GM18519 (cell line): ENCODE measurements around the gene RNF217.

Source experiments
- ATAC-seq: cut with Tn5 transposase; IDR thresholded peaks from one replicate; pipeline ENCODE4 v1.9.1; 2021; ENCODE audit warnings: mild to moderate bottlenecking, moderate library complexity; ENCODE audit not compliant: unreplicated experiment, low FRiP score

Gene RNF217

DNA sequence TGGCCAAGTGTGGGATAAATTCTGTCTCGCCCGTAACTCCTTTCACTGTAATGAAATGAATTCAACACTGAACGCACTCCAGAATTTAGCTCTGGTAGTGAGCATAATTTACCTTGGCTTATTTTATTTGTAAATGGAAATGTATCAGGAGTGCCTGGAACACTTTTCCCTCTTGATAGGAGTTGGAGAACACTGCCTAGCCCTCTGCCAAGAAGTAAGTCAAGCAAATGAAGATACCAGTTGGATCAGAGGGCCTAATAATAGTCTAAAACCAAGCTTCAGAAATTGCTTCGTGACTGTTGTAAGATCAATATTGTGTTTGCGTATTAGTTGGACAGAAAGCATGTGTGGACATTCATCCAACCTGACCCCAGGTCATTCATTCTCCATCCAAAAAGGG lies 126.7 kb downstream of the RNF217 start:
- no peak for ATAC-seq

DNA sequence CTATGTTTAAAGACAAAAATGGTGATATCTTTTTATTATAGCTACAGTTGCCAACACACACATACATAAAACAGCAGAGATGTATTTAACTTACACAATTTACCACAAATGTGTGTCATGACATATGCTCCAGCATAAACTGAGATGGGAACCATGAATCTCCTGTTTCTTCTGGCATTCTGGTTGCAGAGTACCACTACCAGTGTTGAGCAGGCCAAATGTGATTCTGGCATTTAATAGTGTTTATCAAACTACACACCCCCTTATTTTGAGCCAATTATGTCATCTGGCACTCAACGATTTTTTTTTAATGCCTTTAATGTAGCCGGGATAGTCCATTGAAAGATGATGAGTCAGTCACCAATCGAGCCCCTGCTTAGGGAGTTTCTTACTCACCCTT lies 132.3 kb downstream of the RNF217 start:
- no peak for ATAC-seq

DNA sequence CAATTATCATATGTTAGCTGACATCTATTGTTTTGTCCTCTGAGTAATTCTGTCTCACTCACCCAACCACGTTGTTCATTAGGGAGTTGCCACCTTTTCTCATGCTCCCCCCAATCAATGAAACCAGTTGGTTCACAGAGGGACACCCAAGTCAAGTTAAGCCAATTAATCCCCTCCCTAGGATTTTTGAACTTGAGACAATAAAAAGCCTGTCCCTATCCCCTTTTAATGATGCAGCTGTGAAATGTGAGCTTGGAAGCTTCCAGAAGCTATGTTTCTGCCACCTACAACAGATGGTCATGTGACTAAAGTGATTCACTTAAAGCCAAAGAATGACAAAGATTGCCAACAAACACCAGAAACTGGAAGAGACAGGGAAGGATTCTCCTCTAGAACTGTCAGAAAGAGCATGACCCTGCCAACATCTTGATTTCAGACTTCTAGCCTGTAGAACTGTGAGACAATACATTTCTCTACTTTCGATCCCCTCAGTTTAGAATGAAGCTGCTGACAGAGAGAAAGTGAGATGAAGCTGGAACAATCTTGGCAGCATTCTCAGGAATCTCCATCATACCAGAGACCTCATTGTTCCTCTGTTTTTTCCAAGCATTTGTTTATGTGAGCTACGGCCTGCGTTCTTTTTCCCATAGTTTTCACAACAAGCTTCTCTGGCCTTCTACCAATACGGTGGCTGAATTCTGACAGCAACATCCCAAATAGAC lies 133.5 kb downstream of the RNF217 start:
- ATAC-seq = no peak

DNA sequence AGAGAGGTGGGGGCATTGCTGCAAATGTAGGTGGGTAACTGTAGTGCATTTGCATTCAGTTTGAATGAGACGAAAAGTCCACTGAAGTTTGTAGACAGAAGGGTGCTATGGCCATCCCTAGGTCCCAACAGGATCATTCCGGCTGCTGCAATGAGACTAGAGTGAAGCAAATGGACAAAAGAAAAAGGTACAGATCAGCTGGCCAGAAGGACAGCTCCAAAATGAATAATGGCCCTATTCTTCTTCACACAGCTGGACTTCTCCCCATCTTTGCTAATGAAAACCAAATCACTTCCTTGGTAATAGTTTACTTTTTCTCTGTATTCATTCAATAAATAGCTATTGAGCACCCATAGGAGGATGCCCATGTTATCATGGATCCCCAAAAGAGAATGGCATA lies 134.9 kb downstream of the RNF217 start:
- ATAC-seq = no peak

DNA sequence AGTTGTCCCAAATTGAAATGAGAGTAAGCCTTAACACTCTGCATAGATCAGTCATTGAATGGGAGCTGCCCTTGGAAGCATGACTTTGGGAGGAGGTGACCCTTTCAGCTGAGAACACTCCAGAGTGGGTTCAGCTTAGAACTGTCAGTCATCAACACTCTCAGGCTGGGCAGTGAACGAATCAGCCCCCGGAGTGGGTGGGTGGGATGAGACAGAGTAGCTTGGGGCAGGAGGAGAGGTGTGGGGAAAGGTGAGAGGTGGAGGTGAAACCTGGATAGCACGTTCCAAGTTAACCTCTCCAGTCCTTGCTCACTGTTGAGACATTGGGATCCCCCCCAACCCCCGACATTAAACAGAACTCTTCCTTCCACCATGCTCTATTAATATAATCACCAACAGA lies 136.0 kb downstream of the RNF217 start:
- ATAC-seq = no peak

DNA sequence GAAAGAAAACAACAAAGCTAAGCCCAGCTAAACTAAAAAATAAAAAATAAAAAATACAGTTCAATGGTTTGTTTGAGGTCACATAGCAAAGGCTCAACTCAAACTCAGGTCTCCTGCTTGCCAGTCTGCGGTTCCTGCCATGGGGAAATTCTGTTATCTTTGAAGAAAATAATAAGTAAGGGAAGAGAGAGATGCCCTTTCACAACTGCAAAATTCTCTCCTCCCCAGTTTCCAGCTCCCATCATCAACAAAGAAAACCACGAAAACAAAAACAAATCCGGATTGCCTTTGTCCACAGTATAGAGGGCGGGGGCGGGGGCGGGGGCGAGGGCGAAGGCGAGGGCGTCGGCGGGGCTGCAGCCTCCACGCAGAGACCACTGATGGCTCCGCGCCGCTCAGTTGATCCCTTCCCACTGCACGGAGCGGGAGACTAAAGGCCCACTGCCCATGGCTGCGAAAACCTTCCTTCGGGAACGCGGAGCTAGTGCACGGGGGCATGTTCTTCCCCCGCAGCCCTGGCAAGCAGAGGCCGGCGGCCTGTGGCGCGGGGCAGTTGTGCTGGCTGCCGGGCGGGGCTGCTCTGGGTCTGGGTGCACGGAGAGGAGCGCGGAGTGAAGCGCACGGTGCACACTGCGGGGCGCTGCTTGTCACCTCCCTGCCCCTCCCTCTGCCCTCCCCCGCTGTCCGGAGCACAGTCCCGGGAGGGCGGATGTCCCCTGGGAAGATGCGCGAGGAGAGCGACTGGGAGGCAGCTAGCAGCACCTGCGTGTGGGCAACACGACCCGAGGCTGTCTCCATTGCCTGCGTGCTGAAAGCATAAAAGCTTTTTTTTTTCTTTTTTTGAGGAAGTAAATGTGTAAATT lies 137.2 kb downstream of the RNF217 start:
- peak; percentile 51 for ATAC-seq

DNA sequence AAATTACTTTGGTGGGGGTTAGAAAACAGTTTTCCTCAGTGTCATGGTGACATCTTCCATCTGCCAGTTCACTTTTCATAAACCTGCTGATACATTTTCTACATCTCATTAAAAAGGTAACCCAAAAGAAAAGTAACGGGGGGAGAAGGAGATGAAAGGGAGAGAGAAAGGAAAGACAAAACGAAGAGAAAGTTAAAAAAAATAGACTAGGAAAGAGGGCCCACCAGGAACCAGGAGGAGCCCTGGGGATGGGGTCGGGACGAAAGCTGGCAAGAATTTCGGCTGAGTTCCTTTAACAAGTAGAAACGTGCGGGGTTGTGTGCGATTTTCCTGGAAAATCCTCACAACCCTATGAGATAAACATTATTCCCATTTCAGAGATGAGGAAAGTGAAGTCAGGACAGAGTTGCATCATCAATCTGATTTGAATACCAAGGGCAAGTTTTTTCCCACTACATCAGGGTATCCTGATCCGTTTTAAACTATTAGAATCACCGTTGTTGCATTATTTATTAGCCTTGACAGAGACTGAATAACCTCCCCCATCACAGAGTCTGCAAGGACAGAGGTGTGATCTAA lies 137.9 kb downstream of the RNF217 start:
- no peak for ATAC-seq

DNA sequence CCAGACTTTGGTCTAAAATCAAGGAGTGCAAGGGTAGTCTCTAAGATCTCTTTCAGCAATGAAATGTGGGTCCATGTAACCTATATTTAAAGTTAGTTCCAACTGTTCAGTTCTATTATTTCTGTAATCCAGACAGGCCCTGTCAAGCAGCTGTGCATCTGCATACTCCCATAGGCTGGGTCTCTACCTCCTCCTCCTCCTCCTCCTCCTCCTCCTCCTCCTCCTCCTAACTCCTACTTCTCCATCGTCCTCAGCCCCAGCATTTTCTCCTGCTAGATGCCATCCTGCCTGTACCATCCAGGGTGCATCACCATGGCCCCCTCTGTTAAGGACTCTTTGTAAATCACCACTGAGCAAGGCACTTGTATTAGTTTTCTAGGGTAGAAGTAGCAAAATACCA lies 138.9 kb downstream of the RNF217 start:
- ATAC-seq = no peak

DNA sequence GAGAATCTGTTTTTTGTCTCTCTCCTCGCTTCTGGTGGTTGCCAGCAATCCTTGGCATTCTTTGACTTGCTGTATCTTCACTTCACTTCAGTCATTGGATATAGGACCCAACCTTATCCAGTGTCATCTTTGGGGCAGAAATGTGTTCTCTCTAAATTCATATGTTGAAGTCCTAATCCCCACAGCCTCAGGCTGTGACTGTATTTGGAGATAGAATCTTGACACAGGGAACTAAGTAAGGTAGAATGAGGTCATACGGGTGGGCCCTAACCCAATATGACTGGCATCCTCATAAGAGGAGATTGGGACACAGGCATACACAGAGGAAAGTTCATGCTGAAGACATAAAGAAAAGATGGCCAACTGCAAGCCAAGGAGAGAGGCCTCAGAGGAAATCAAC lies 139.4 kb downstream of the RNF217 start:
- ATAC-seq = no peak

DNA sequence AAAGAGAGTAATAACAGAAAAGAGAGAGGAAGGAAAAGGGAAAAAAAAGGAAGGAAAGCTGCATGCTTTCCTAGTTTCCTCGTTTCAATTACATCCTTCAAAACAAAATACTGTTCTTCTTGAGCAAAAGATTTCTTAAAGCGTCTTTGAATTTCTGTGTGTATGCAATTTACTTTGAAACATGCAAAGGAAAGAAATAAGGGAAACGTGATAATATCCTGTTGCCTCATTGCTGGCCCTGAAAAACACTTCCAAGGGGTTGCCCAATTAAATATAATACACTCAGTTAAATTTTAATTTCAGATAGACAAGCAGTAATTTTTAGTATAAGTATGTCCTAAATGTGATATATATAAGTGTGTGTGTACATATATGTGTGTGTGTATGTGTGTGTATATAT lies 140.2 kb downstream of the RNF217 start:
- no peak for ATAC-seq

DNA sequence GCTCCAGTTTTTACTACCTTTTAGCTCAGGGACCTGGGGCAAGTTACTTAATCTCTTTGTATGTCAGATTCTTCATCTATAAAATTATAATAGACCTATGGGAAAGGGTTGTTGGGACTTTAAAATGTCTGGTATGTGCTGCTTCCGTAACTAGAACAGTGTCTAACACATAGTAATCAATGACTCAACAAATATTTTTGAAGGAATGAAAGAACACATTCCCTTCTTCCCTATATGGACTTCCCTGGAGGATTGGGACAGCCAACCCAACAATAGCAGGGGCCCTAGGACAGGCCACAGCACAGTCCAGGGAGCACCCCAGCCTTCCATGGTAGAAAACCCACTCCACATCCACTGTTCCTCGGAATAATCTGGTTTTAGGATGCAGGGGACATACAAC lies 140.7 kb downstream of the RNF217 start:
- no peak for ATAC-seq

DNA sequence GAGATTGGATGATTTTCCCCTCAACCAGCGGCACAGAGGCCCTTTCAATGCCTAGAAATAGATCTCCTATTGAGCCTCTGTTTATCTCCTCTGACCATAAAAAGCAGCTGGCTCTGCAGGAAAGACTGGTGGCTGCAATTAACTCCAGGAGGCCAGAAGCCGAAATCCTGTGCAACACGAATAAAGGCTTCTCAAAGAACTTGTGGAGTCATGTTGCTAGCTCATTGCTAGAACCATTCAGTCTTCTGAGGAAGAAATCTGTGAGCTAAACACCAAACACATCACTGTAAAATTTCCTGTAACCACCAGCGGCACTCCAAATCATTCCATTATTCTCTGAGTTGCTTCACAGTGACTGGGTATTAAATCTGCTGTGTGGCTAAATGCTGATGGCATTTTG lies 142.2 kb downstream of the RNF217 start:
- ATAC-seq = no peak

DNA sequence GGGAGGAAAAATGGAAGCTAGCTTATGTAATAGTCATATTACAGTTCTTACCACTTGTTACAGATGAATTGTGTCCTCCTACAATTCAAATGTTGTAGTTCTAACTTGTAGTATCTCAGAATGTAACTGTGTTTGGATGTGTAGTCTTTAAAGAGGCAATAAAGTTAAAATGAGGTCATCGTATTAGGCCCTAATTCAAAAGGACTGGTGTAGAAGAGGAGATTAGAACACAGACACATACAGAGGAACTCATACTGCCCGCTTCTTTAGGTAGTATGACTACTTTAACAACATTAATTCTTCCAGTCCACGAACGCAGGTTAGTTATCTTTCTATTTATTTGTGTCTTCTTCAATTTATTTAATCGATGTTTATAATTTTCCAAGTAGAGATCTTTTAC lies 144.8 kb downstream of the RNF217 start:
- no peak for ATAC-seq

DNA sequence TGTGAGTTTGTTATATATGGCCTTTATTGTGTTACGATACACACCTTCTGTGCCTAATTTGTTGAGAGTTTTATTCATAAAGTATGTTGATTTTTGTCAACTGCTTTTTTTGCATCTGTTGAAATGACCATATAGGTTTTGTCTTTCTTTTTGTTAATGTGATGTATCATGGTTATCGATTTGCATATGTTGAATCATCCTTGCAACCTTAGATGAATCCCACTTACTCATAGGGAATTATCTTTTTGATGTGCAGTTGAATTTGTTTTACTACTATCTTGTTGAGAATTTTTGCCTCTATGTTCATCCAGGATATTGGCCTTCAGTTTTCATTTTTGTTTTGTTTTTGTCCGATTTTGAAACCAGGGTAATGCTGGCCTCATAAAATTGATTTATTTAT lies 145.7 kb downstream of the RNF217 start:
- no peak for ATAC-seq

DNA sequence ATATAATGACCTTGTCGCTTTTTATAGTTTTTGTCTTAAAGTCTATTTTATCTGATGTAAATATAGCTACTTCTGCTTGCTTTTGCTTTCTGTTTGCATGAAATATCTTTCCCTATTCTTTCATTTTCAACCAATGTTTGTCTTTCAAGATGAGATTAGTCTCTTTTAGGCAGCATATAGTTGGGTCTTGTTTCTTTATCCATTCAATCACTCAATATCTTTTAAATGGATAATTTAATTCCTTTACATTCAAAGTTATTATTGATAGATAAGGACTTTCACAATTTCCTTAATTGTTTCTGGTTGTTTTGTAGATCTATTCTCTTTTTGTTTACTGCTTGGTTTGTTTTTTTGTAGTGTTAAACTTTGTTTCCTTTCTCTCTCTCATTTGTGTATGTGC lies 147.8 kb downstream of the RNF217 start:
- ATAC-seq = no peak

DNA sequence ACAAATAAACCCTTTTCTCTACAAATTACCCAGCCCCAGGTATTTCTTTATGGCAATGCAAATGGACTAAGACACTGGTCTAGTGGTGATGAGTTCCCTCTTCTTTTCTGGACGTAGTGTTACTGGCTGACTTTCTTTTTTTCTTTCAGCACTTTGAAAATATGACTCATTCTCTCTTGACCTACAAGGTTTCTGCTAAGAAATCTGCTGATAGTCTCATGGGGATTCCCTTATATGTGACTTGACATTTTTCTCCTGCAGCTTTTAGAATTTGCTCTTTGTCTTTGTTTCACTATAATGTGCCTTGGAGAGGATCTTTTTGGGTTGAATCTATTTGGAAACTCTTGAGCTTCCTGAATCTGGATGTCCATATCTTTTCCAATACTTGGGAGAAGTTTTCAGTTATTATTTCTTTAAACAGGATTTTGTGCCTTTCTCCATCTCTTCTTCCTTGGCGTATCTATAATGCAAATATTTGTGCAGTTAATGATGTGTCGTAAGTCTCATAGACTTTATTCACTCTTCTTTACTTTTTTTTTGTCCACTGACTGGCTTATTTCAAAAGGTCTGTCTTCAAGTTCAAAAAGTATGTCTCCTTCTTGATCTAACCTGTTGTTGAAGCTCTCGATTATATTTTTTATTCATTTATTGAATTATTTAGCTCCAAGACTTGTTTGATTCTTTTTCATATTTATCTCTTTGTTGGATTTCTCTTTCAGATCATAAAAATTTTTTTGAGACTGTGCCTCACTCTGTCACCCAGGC lies 149.2 kb downstream of the RNF217 start:
- no peak for ATAC-seq

DNA sequence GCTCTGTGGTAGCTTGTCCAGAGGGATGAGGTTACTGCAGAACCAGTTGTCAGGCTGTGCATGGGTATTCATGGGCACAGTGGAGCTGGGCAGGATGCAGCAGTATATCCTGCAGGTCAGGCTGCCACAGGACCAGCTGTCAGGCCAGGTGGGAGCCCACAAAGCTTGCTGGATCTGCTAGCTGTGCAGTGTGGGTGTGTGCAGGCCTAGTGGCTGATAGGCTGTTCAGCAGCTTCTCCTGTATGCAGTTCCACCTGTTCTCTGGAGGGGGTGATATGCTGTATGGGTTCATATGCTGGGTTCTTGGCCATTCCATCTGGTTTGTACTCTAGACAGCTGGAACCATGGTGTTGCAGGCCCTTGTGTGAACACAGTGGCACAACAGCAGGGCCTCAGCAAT lies 150.7 kb downstream of the RNF217 start:
- no peak for ATAC-seq

DNA sequence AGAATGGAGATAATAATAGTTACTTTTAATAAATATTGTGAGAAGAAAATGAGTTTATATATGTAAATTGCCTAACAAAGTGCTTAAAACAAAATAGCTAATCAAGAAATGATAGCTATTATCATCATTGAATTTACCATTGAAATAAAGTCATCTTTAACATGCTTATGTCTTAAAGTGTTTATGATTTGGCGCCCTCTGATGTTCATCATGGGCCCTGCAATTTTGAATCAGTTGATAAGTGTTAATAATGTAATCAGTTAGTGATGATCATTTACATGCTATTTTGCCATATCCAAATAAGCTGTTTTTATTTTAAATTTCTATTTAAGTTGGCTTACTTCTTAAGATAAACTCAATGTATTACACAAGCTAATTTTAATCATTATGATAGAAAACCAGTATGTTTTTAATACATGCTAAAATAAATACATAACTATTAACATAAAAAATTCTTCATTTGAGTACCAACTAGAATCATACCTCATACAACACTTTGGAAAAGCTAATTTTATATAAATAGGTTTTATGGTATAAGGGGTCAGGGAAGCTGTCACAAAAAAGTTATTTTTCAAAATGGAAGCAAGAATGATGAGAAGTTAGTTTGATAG lies 152.1 kb downstream of the RNF217 start:
- no peak for ATAC-seq

DNA sequence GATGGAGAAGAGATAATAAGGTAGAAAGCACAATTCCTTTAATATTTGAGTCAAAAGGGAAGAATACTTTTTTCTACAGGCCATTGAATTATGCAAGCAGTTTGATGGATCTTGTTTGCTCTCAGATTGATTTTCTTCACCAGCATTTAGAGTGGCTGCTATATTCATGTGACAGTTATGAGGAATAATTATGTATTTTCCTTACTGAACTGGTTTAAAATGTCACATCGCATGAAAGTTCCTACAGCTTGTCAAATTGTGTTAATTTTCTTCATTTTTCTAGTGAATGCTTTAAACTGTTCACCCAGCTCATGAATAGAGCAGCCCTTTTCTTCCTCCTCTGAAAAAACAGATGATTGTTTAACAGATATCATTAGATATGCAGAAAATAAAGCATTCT lies 153.9 kb downstream of the RNF217 start:
- ATAC-seq = no peak

DNA sequence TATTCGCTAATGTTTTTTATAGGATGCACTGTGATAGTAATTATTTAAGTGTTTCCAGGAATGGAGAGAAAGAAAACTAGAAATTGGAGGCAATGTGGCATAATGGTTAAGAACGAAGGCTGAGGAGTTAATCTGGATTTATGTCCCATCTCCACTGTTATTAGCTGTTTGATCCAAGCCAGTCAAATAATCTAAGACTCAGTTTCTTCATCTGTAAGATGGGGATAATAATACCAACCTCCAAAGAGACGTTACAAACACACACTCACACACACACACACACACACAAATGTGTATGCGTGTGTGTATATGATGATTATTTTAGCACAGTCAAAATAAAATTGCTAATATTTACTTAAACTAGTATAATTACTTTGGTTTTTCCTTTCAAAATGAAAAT lies 154.5 kb downstream of the RNF217 start:
- ATAC-seq = no peak

DNA sequence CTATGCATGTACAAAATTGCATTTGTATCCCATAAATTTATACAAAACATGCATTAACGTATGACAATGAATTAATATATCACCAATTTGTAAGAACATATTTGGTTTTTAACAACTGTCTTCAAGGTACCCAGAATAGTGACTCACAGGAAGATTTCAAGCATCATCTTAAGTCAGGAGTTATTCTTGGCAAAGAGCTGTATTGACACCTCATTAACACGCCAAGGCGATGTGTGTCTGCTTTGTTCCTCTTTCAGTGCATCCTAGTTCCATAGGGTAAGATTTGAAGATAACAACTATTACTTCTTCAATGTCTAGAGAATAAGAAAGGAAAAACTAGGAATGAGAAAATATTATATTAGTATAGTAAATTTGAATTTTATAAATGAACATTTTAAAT lies 155.6 kb downstream of the RNF217 start:
- ATAC-seq = no peak
